ENCODE data around the gene SLC17A8. TPM values are rescaled to one million over a fixed set of nuclear protein-coding genes. Genes with fewer than 3 reads are reported as not detected.
"Not testable (repeated sequence)": the region's sequence is repeated elsewhere in the genome, so short reads cannot be mapped to it uniquely, and the experiment has no call there.

SLC17A8 gene
- not detected for total RNA-seq

GRCh38 chr12:100356644-100357223 lies at the start of gene SLC17A8:
SLC17A8 (plus strand) TSS chr12:100357074; CDS start chr12:100357392, 318 bp downstream.
- no peak for DNase-seq

- DNase-seq: not testable (repeated sequence)
Measured at GRCh38 chr12:100308138-100308537, 48.7 kb upstream of the SLC17A8 start.

GRCh38 chr12:100311317-100311716 lies 45.6 kb upstream of the SLC17A8 start:
- DNase-seq: no peak

- no peak for DNase-seq
Measured at GRCh38 chr12:100317371-100317770, 39.5 kb upstream of the SLC17A8 start.

- no peak for DNase-seq
Measured at GRCh38 chr12:100324498-100324897, 32.4 kb upstream of the SLC17A8 start.

GRCh38 chr12:100326208-100326607 lies 30.7 kb upstream of the SLC17A8 start:
- DNase-seq: no peak

GRCh38 chr12:100329800-100330199 lies 27.1 kb upstream of the SLC17A8 start:
- DNase-seq: no peak

- DNase-seq: no peak
Measured at GRCh38 chr12:100331871-100332270, 25.0 kb upstream of the SLC17A8 start.

- DNase-seq: no peak
Measured at GRCh38 chr12:100332852-100333251, 24.0 kb upstream of the SLC17A8 start.

- no peak for DNase-seq
Measured at GRCh38 chr12:100337299-100337698, 19.6 kb upstream of the SLC17A8 start.

- DNase-seq: no peak
Measured at GRCh38 chr12:100337727-100338126, 19.1 kb upstream of the SLC17A8 start.

- no peak for DNase-seq
Measured at GRCh38 chr12:100339071-100339470, 17.8 kb upstream of the SLC17A8 start.

- not testable (repeated sequence) for DNase-seq
Measured at GRCh38 chr12:100342897-100343296, 14.0 kb upstream of the SLC17A8 start.

GRCh38 chr12:100344351-100344750 lies 12.5 kb upstream of the SLC17A8 start:
- DNase-seq: not testable (repeated sequence)

- DNase-seq: no peak
Measured at GRCh38 chr12:100345020-100345767, 11.7 kb upstream of the SLC17A8 start.

GRCh38 chr12:100346660-100347059 lies 10.2 kb upstream of the SLC17A8 start:
- no peak for DNase-seq

GRCh38 chr12:100348657-100349454 lies 8.0 kb upstream of the SLC17A8 start:
- DNase-seq: no peak

GRCh38 chr12:100359248-100359647 lies 2.4 kb downstream of the SLC17A8 start:
- DNase-seq: no peak

- no peak for DNase-seq
Measured at GRCh38 chr12:100359822-100360221, 2.9 kb downstream of the SLC17A8 start.

- no peak for DNase-seq
Measured at GRCh38 chr12:100360450-100360849, 3.6 kb downstream of the SLC17A8 start.

- DNase-seq: no peak
Measured at GRCh38 chr12:100364324-100364723, 7.5 kb downstream of the SLC17A8 start.

GRCh38 chr12:100365411-100365810 lies 8.5 kb downstream of the SLC17A8 start:
- no peak for DNase-seq

- DNase-seq: no peak
Measured at GRCh38 chr12:100368066-100368465, 11.2 kb downstream of the SLC17A8 start.

GRCh38 chr12:100371146-100371545 lies 14.3 kb downstream of the SLC17A8 start:
- DNase-seq: no peak

All from effector CD4-positive, alpha-beta T cell (primary cell).